ENCODE results near the gene TCTN1.

DNA sequence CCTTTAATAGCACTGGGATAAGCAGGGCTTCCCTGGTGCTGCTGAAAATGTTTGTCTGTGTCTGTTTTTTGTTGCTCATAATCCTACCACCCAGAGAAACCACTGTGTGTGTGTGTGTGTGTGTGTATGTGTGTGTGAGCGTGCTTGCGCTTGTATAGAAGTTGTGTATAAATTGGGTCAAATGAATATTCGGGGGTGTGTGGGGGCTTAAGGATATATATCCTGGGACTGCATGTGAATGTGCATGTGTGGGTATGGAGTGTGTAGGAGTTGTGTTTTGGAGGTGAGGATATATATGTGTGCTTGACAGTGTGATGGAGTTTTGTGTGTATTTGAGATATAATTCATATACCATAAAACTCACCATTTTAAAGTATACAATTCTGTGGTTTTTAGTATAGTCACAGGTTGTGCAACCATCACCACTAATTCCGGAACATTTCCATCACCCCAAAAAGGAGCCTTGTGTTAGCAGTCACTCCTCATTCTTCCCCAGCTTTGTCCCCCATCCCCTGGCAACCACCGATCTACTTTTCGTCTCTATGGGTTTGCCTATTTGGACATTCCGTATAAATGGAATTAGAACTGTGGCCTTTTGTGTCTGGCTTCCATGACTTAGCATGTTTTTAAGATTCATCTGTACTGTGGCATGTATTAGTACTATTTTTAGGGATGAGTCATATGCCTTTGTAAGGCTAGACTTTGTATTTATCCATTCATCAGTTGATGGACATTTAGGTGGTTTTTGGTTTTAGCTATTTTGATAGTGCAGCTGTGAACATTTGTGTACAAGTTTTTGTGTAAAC, 25.6 kb downstream of the TCTN1 start:
- TF ChIP-seq, protein P1, sequence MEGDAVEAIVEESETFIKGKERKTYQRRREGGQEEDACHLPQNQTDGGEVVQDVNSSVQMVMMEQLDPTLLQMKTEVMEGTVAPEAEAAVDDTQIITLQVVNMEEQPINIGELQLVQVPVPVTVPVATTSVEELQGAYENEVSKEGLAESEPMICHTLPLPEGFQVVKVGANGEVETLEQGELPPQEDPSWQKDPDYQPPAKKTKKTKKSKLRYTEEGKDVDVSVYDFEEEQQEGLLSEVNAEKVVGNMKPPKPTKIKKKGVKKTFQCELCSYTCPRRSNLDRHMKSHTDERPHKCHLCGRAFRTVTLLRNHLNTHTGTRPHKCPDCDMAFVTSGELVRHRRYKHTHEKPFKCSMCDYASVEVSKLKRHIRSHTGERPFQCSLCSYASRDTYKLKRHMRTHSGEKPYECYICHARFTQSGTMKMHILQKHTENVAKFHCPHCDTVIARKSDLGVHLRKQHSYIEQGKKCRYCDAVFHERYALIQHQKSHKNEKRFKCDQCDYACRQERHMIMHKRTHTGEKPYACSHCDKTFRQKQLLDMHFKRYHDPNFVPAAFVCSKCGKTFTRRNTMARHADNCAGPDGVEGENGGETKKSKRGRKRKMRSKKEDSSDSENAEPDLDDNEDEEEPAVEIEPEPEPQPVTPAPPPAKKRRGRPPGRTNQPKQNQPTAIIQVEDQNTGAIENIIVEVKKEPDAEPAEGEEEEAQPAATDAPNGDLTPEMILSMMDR (IDR thresholded peaks at IDR 0.05), result no peak
- TF ChIP-seq POLR2A (IDR thresholded peaks at IDR 0.05), result no peak
